HG03097 (cell line): ENCODE data around the gene TNRC6A.
"Not testable (repeated sequence)": the region's sequence is repeated elsewhere in the genome, so short reads cannot be mapped to it uniquely, and the experiment has no call there.

ENCODE experiments used
- ATAC-seq: cut with Tn5 transposase; IDR thresholded peaks from one replicate; pipeline ENCODE4 v1.9.1; 2021; ENCODE audit not compliant: unreplicated experiment, low FRiP score

TNRC6A gene

GRCh38 chr16:24723663-24724062 lies 5.8 kb upstream of the TNRC6A start:
- no peak for ATAC-seq

GRCh38 chr16:24728011-24728410 lies 1.4 kb upstream of the TNRC6A start:
- ATAC-seq: no peak

GRCh38 chr16:24728891-24729242 lies 584 bp upstream of the TNRC6A start:
- ATAC-seq: no peak

- no peak for ATAC-seq
Observed at GRCh38 chr16:24729951-24730815, 732 bp downstream of the TNRC6A start.

GRCh38 chr16:24730914-24731313 lies 1.5 kb downstream of the TNRC6A start:
- ATAC-seq: no peak

- no peak for ATAC-seq
Observed at GRCh38 chr16:24731722-24732419, 2.4 kb downstream of the TNRC6A start.

GRCh38 chr16:24734382-24734781 lies 4.9 kb downstream of the TNRC6A start:
- ATAC-seq: no peak

GRCh38 chr16:24736758-24737157 lies 7.3 kb downstream of the TNRC6A start:
- no peak for ATAC-seq

GRCh38 chr16:24737391-24737871 lies 8.0 kb downstream of the TNRC6A start:
- no peak for ATAC-seq

- ATAC-seq: no peak
Observed at GRCh38 chr16:24737916-24738594, 8.6 kb downstream of the TNRC6A start.

- ATAC-seq: no peak
Observed at GRCh38 chr16:24738895-24739294, 9.4 kb downstream of the TNRC6A start.

- ATAC-seq: no peak
Observed at GRCh38 chr16:24741862-24742261, 12.4 kb downstream of the TNRC6A start.

- ATAC-seq: not testable (repeated sequence)
Observed at GRCh38 chr16:24742610-24743009, 13.2 kb downstream of the TNRC6A start.

- no peak for ATAC-seq
Observed at GRCh38 chr16:24745391-24745790, 15.9 kb downstream of the TNRC6A start.

GRCh38 chr16:24745791-24746190 lies 16.3 kb downstream of the TNRC6A start:
- ATAC-seq: no peak

GRCh38 chr16:24747441-24747840 lies 18.0 kb downstream of the TNRC6A start:
- no peak for ATAC-seq

- ATAC-seq: no peak
Observed at GRCh38 chr16:24748242-24748641, 18.8 kb downstream of the TNRC6A start.

GRCh38 chr16:24749310-24749709 lies 19.9 kb downstream of the TNRC6A start:
- no peak for ATAC-seq

- ATAC-seq: not testable (repeated sequence)
Observed at GRCh38 chr16:24749872-24750271, 20.4 kb downstream of the TNRC6A start.

GRCh38 chr16:24753000-24753399 lies 23.5 kb downstream of the TNRC6A start:
- no peak for ATAC-seq

GRCh38 chr16:24753437-24753836 lies 24.0 kb downstream of the TNRC6A start:
- ATAC-seq: no peak
